SK-N-SH (cell line): ENCODE results near the gene BMP6. TPM values are rescaled to one million over a fixed set of nuclear protein-coding genes. Genes with fewer than 3 reads are reported as not detected.

Experiments
- CTCF ChIA-PET: fragments of 300-600, 350-600 bp; formaldehyde crosslinking; extraction: SDS; loops from one replicate; lab custom pipeline; 2021; lab: Yijun Ruan, JAX
- POLR2A ChIA-PET: fragments of 350-600 bp; sonication (Branson Sonifier 250); formaldehyde crosslinking; extraction: SDS; loops from one replicate; lab custom pipeline; 2020; ENCODE audit warnings: antibody characterized with exemption, inconsistent platforms; lab: Yijun Ruan, JAX
- DNase-seq: peaks from one replicate; pipeline ENCODE4 v3.0.0; 2012
- H2AFZ ChIP-seq: fragments of 200-600 bp; sonication (generic); 2 replicates; pipeline ENCODE4 v1.8.1; 2016; ENCODE audit warnings: antibody characterized with exemption, mild to moderate bottlenecking, low read depth
- H3F3A ChIP-seq: fragments of 200-600 bp; sonication (generic); replicated peaks from 2 replicates; pipeline ENCODE3; 2016; ENCODE audit warnings: antibody characterized with exemption, mild to moderate bottlenecking; ENCODE audit not compliant: insufficient read depth
- H3K27ac ChIP-seq, 2 experiments: fragments of 200-500 bp in 1 of 2; fragments of 200-600 bp in 1 of 2; sonication (Bioruptor generic) in 1 of 2; sonication (generic), shearing (Covaris generic) in 1 of 2; 2 replicates each; pipeline versions ENCODE4 v1.5.1 to v1.6.1; 2014 to 2016; ENCODE audit warnings: low read depth in 2 of 2, inconsistent platforms in 1 of 2, low read length in 1 of 2, mild to moderate bottlenecking in 1 of 2, mixed read lengths in 1 of 2
- H3K27me3 ChIP-seq: fragments of 200-600 bp; sonication (generic), shearing (Covaris generic); 2 replicates; pipeline ENCODE4 v1.6.1; 2016; ENCODE audit warnings: mixed run types; ENCODE audit not compliant: insufficient read depth
- H3K36me3 ChIP-seq, 2 experiments: fragments of 200-500 bp in 1 of 2; fragments of 200-600 bp in 1 of 2; sonication (Bioruptor generic) in 1 of 2; sonication (generic) in 1 of 2; replicated peaks in 1 of 2; 2 replicates each; pipeline versions ENCODE3 to v1.5.1; 2014 to 2016; ENCODE audit warnings: low read length in 1 of 2, mild to moderate bottlenecking in 1 of 2; ENCODE audit not compliant: insufficient read depth in 2 of 2, control insufficient read depth in 1 of 2
- H3K4me1 ChIP-seq, 2 experiments: fragments of 200-500 bp in 1 of 2; fragments of 200-600 bp in 1 of 2; sonication (Bioruptor generic) in 1 of 2; sonication (generic), shearing (Covaris generic) in 1 of 2; 2 replicates each; pipeline versions ENCODE4 v1.5.1 to v1.6.1; 2014 to 2016; ENCODE audit warnings: low read depth in 1 of 2, low read length in 1 of 2, mixed run types in 1 of 2; ENCODE audit not compliant: insufficient read depth in 2 of 2, control insufficient read depth in 1 of 2
- H3K4me2 ChIP-seq: fragments of 200-600 bp; sonication (generic), shearing (Covaris generic); 2 replicates; pipeline ENCODE4 v1.6.1; 2017; ENCODE audit warnings: mixed run types
- H3K4me3 ChIP-seq, 2 experiments: fragments of 200-500 bp in 1 of 2; fragments of 200-600 bp in 1 of 2; sonication (Bioruptor generic) in 1 of 2; sonication (generic), shearing (Covaris generic) in 1 of 2; 2 replicates each; pipeline versions ENCODE4 v1.5.1 to v1.8.1; 2014 to 2016; ENCODE audit warnings: low read depth in 2 of 2, inconsistent platforms in 1 of 2, low read length in 1 of 2, mild to moderate bottlenecking in 1 of 2, mixed read lengths in 1 of 2, moderate library complexity in 1 of 2
- H3K79me2 ChIP-seq: fragments of 200-600 bp; sonication (generic); 2 replicates; pipeline ENCODE4 v1.8.1; 2017; ENCODE audit warnings: mild to moderate bottlenecking; ENCODE audit not compliant: insufficient read depth
- H3K9ac ChIP-seq: fragments of 200-600 bp; sonication (generic); 2 replicates; pipeline ENCODE4 v1.6.1; 2017; ENCODE audit warnings: mixed run types
- H3K9me2 ChIP-seq: fragments of 200-600 bp; sonication (generic); 2 replicates; pipeline ENCODE4 v1.6.1; 2017; ENCODE audit warnings: mixed run types
- H3K9me3 ChIP-seq: fragments of 200-600 bp; sonication (generic); 2 replicates; pipeline ENCODE4 v1.6.1; 2017; ENCODE audit warnings: mixed run types, mild to moderate bottlenecking, moderate library complexity
- H4K20me1 ChIP-seq: fragments of 200-600 bp; sonication (generic); 2 replicates; pipeline ENCODE4 v1.6.1; 2017; ENCODE audit warnings: mild to moderate bottlenecking, mixed run types; ENCODE audit not compliant: insufficient read depth
- EZH2phosphoT487 ChIP-seq: fragments of 200-600 bp; sonication (generic); IDR thresholded peaks from 2 replicates; pipeline ENCODE4 v1.6.1; 2017; ENCODE audit warnings: low read depth, mixed run types, mild to moderate bottlenecking, antibody characterized with exemption, moderate library complexity, borderline replicate concordance
- FOXM1 ChIP-seq: IDR thresholded peaks from 2 replicates; pipeline ENCODE4 v1.4.0; 2012; ENCODE audit warnings: low read depth, mild to moderate bottlenecking
- GABPA ChIP-seq: IDR thresholded peaks from 2 replicates; pipeline ENCODE4 v1.4.0; 2012; ENCODE audit warnings: low read depth, mild to moderate bottlenecking
- GATA2 ChIP-seq: sonication (generic); formaldehyde crosslinking; IDR thresholded peaks from 2 replicates; pipeline ENCODE4 v1.5.0; 2020; ENCODE audit warnings: mild to moderate bottlenecking, missing genetic modification reagents
- IRF3 ChIP-seq: fragments of 150-350 bp; IDR thresholded peaks from 2 replicates; pipeline ENCODE4 v1.6.1; 2016; ENCODE audit warnings: mild to moderate bottlenecking, low read depth, low read length
- MEF2A ChIP-seq: IDR thresholded peaks from 2 replicates; pipeline ENCODE4 v1.4.0; 2012; ENCODE audit warnings: low read depth, borderline replicate concordance
- MXI1 ChIP-seq: IDR thresholded peaks from 2 replicates; pipeline ENCODE4 v1.6.1; 2012; ENCODE audit warnings: mild to moderate bottlenecking, low read depth, low read length, improper control_type of control experiment
- NFIC ChIP-seq: IDR thresholded peaks from 2 replicates; pipeline ENCODE4 v1.4.0; 2012; ENCODE audit warnings: borderline replicate concordance
- PBX3 ChIP-seq: IDR thresholded peaks from 2 replicates; pipeline ENCODE4; 2012
- POLR2AphosphoS5 ChIP-seq: IDR thresholded peaks from 2 replicates; pipeline ENCODE4 v1.6.1; 2012; ENCODE audit warnings: low read depth, low read length
- RAD21 ChIP-seq: IDR thresholded peaks from 2 replicates; pipeline ENCODE4 v1.6.1; 2012; ENCODE audit warnings: mild to moderate bottlenecking, low read length
- TAF1 ChIP-seq: IDR thresholded peaks from 2 replicates; pipeline ENCODE4 v1.6.1; 2012; ENCODE audit warnings: low read depth, mild to moderate bottlenecking, low read length, moderate library complexity, borderline replicate concordance
- TCF12 ChIP-seq: IDR thresholded peaks from 2 replicates; pipeline ENCODE4 v1.4.0; 2012
- USF1 ChIP-seq: IDR thresholded peaks from 2 replicates; pipeline ENCODE4 v1.4.0; 2012; ENCODE audit warnings: low read depth, borderline replicate concordance
- USF2 ChIP-seq: fragments of 150-350 bp; IDR thresholded peaks from 2 replicates; pipeline ENCODE4 v1.6.1; 2017; ENCODE audit warnings: antibody characterized with exemption, low read length, low read depth, borderline replicate concordance
- WGBS: methylation state at CpG from one replicate; pipeline ENCODE4 v1.1.6; 2017; ENCODE audit warnings: low lambda C conversion rate; 5-methylcytosine and 5-hydroxymethylcytosine counted together
- polyA plus RNA-seq, 3 experiments: library from polyadenylated mRNA; depleted of rRNA; stranded (reverse); fragments of >200 nt; gene quantifications; 2 replicates each; pipeline ENCODE4 v1.2.3, GENCODE V29; 2012
- TF ChIP-seq, protein P1 (sequence below): IDR thresholded peaks from 2 replicates; pipeline ENCODE4 v1.4.0; 2012; ENCODE audit warnings: low read depth, borderline replicate concordance

Gene BMP6
- polyA plus RNA-seq, 1 of the 3 experiments (the other 2 are of a cell fraction): not detected

GRCh38 chr6:7914991-7915789 lies 189.3 kb downstream of the BMP6 start:
- Histone ChIP-seq H3K27me3 (peaks cover 6% of the 10 kb centered on the region; the same call in 1 of the 2 replicates), H3F3A (no peaks in the 10 kb centered on the region), H2AFZ (no peak overlapping the region), H3K9me3 (no peaks in the 10 kb centered on the region), H3K9ac (no peak overlapping the region), H3K27ac (no peak overlapping the region), H3K79me2 (no peaks in the 10 kb centered on the region), H3K9me2 (no peaks in the 10 kb centered on the region), H3K36me3 (no peaks in the 10 kb centered on the region), H3K4me1 (peaks cover 0 to 5% of the 10 kb centered on the region in 2 experiments; a peak in 1 of 4 replicates), H3K4me2 (no peak overlapping the region), H4K20me1 (no peaks in the 10 kb centered on the region), H3K4me3 (no peak overlapping the region)
- ChIA-PET CTCF (no interaction called here), POLR2A (no interaction called here)
- 76% methylated on average over 11 of the region's 11 CpGs for WGBS
- TF ChIP-seq PBX3 (no peak), USF2 (no peak), RAD21 (no peak), TAF1 (no peak), USF1 (no peak), TCF12 (no peak), MEF2A (no peak), MXI1 (no peak), GABPA (no peak), FOXM1 (no peak), NFIC (no peak), POLR2AphosphoS5 (no peak), GATA2 (CRISPR knock-in tag) (no peak), IRF3 (no peak), EZH2phosphoT487 (no peak)
- TF ChIP-seq, protein P1, sequence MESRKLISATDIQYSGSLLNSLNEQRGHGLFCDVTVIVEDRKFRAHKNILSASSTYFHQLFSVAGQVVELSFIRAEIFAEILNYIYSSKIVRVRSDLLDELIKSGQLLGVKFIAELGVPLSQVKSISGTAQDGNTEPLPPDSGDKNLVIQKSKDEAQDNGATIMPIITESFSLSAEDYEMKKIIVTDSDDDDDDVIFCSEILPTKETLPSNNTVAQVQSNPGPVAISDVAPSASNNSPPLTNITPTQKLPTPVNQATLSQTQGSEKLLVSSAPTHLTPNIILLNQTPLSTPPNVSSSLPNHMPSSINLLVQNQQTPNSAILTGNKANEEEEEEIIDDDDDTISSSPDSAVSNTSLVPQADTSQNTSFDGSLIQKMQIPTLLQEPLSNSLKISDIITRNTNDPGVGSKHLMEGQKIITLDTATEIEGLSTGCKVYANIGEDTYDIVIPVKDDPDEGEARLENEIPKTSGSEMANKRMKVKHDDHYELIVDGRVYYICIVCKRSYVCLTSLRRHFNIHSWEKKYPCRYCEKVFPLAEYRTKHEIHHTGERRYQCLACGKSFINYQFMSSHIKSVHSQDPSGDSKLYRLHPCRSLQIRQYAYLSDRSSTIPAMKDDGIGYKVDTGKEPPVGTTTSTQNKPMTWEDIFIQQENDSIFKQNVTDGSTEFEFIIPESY: no peak
- DNase-seq: no peak
